HG02938 (cell line): Measurements from ENCODE around the gene CHRNB4.
"Not testable (repeated sequence)": the region's sequence is repeated elsewhere in the genome, so short reads cannot be mapped to it uniquely, and the experiment has no call there.

ENCODE experiments used
- ATAC-seq: cut with Tn5 transposase; IDR thresholded peaks from one replicate; pipeline ENCODE4 v1.9.1; 2021; ENCODE audit warnings: mild to moderate bottlenecking, moderate library complexity; ENCODE audit not compliant: unreplicated experiment

The CHRNB4 gene

GRCh38 chr15:78641102-78641748, at the start of gene CHRNB4:
Gene CHRNB4, minus strand, starts transcription at chr15:78641210. Its CDS starts 77 bp downstream, at chr15:78641133.
- no peak for ATAC-seq

GRCh38 chr15:78689626-78690025, 48.6 kb upstream of the CHRNB4 start:
- no peak for ATAC-seq

GRCh38 chr15:78685925-78686324, 44.9 kb upstream of the CHRNB4 start:
- no peak for ATAC-seq

- no peak for ATAC-seq
Measured at GRCh38 chr15:78685159-78685921, 44.3 kb upstream of the CHRNB4 start.

- no peak for ATAC-seq
Measured at GRCh38 chr15:78684657-78685056, 43.6 kb upstream of the CHRNB4 start.

- ATAC-seq: not testable (repeated sequence)
Measured at GRCh38 chr15:78683599-78683998, 42.6 kb upstream of the CHRNB4 start.

GRCh38 chr15:78682693-78683410, 41.8 kb upstream of the CHRNB4 start:
- ATAC-seq: no peak

GRCh38 chr15:78682004-78682651, 41.1 kb upstream of the CHRNB4 start:
- ATAC-seq: no peak

GRCh38 chr15:78681281-78682003, 40.4 kb upstream of the CHRNB4 start:
- no peak for ATAC-seq

GRCh38 chr15:78680431-78681075, 39.5 kb upstream of the CHRNB4 start:
- no peak for ATAC-seq

- no peak for ATAC-seq
Measured at GRCh38 chr15:78679089-78679511, 38.1 kb upstream of the CHRNB4 start.

GRCh38 chr15:78676424-78677110, 35.6 kb upstream of the CHRNB4 start:
- no peak for ATAC-seq

- ATAC-seq: no peak
Measured at GRCh38 chr15:78675617-78676360, 34.8 kb upstream of the CHRNB4 start.

GRCh38 chr15:78675206-78675605, 34.2 kb upstream of the CHRNB4 start:
- ATAC-seq: no peak

- ATAC-seq: no peak
Measured at GRCh38 chr15:78673917-78674444, 33.0 kb upstream of the CHRNB4 start.

- no peak for ATAC-seq
Measured at GRCh38 chr15:78673476-78673875, 32.5 kb upstream of the CHRNB4 start.

GRCh38 chr15:78672285-78673014, 31.4 kb upstream of the CHRNB4 start:
- no peak for ATAC-seq
